Endothelial cell (in vitro differentiated cells): ENCODE data around the gene CNOT10. TPM values are rescaled to one million over a fixed set of nuclear protein-coding genes. Genes with fewer than 3 reads are reported as not detected.

Experiments used
- DNase-seq: peaks from one replicate; pipeline ENCODE4 v3.0.0; 2021; ENCODE audit warnings: low spot score
- H3K27ac Mint-ChIP-seq: one replicate; pipeline ENCODE4 v1.8.0; 2021; ENCODE audit warnings: mixed read lengths, inconsistent platforms; ENCODE audit not compliant: unreplicated experiment
- H3K27me3 Mint-ChIP-seq: one replicate; pipeline ENCODE4 v1.8.0; 2021; ENCODE audit warnings: mild to moderate bottlenecking, moderate library complexity, mixed read lengths, inconsistent platforms; ENCODE audit not compliant: unreplicated experiment
- H3K36me3 Mint-ChIP-seq: one replicate; pipeline ENCODE4 v1.8.0; 2021; ENCODE audit warnings: mild to moderate bottlenecking, low read depth, mixed read lengths, inconsistent platforms; ENCODE audit not compliant: unreplicated experiment
- H3K4me1 Mint-ChIP-seq: one replicate; pipeline ENCODE4 v1.8.0; 2021; ENCODE audit warnings: mild to moderate bottlenecking, mixed read lengths, inconsistent platforms; ENCODE audit not compliant: unreplicated experiment
- H3K4me3 Mint-ChIP-seq: one replicate; pipeline ENCODE4 v1.8.0; 2021; ENCODE audit warnings: mild to moderate bottlenecking, mixed read lengths, inconsistent platforms; ENCODE audit not compliant: unreplicated experiment
- H3K9me3 Mint-ChIP-seq: one replicate; pipeline ENCODE4 v1.8.0; 2021; ENCODE audit warnings: mixed read lengths, inconsistent platforms; ENCODE audit not compliant: unreplicated experiment
- CTCF ChIP-seq: fragments of 200-600 bp; sonication (generic); IDR thresholded peaks from one replicate; pipeline ENCODE4 v1.5.0; 2021; ENCODE audit warnings: antibody characterized with exemption; ENCODE audit not compliant: unreplicated experiment
- total RNA-seq: library from RNA; stranded (reverse); fragmentation: NEBNext Ultra II Directional; extraction: Animal tissue kit (Norgen Biotek cat#: 25700); gene quantifications from one replicate; pipeline ENCODE4 v1.2.1, GENCODE V29; 2021; ENCODE audit not compliant: unreplicated experiment

CNOT10 gene
- total RNA-seq, 1 donor from 2014 or later, result 42.1 TPM

- Mint-ChIP-seq H3K27me3 (peaks cover 21% of the 10 kb centered on the region), H3K4me3 (peak overlapping the region; percentile 95), H3K4me1 (peaks cover 48% of the 10 kb centered on the region), H3K9me3 (no peaks in the 10 kb centered on the region), H3K36me3 (peaks cover 21% of the 10 kb centered on the region), H3K27ac (peak overlapping the region; percentile 95)
- TF ChIP-seq CTCF, result no peak
- peak; percentile 69 for DNase-seq
These were observed 131.7 kb downstream of the CNOT10 start for GRCh38 chr3:32816439-32817256.

- H3K36me3 Mint-ChIP-seq, result peaks cover 21% of the 10 kb centered on the region
- H3K9me3 Mint-ChIP-seq, result no peaks in the 10 kb centered on the region
- H3K4me3 Mint-ChIP-seq, result peak overlapping the region; percentile 93
- H3K27ac Mint-ChIP-seq, result peak overlapping the region; percentile 45
- peaks cover 21% of the 10 kb centered on the region for H3K27me3 Mint-ChIP-seq
- TF ChIP-seq CTCF, result no peak
- DNase-seq, result peak; percentile 43
- H3K4me1 Mint-ChIP-seq, result peaks cover 53% of the 10 kb centered on the region
These were observed 132.2 kb downstream of the CNOT10 start for GRCh38 chr3:32817257-32817557.

- H3K27ac Mint-ChIP-seq, result peak within 1 kb of the TSS; percentile 84
- H3K36me3 Mint-ChIP-seq, result peaks cover 21% of the 10 kb centered on the region
- TF ChIP-seq CTCF, result no peak
These were observed 132.7 kb downstream of the CNOT10 start, which contains the start of gene TRIM71 for GRCh38 chr3:32817558-32818228. TRIM71 (plus strand) TSS chr3:32817997; CDS start chr3:32818081, 84 bp downstream.

GRCh38 chr3:32818229-32818969, 133.4 kb downstream of the CNOT10 start:
- Mint-ChIP-seq H3K4me3 (peak overlapping the region; percentile 99), H3K36me3 (peaks cover 22% of the 10 kb centered on the region), H3K27ac (peak overlapping the region; percentile 84), H3K4me1 (peaks cover 60% of the 10 kb centered on the region), H3K9me3 (no peaks in the 10 kb centered on the region), H3K27me3 (peaks cover 21% of the 10 kb centered on the region)
- TF ChIP-seq CTCF, result no peak
- peak; percentile 29 for DNase-seq

More at GRCh38 chr3:32817558-32818228, 132.7 kb downstream of the CNOT10 start, which contains the start of gene TRIM71:
- Mint-ChIP-seq H3K4me1 (peaks cover 57% of the 10 kb centered on the region), H3K9me3 (no peaks in the 10 kb centered on the region), H3K27me3 (peaks cover 21% of the 10 kb centered on the region), H3K4me3 (peak within 1 kb of the TSS; percentile 99)
- DNase-seq, result peak; percentile 43
